Smooth muscle cell (in vitro differentiated cells): ENCODE measurements around the gene ATP8B1. TPM values are rescaled to one million over a fixed set of nuclear protein-coding genes. Genes with fewer than 3 reads are reported as not detected.
"Not testable (repeated sequence)": the region's sequence is repeated elsewhere in the genome, so short reads cannot be mapped to it uniquely, and the experiment has no call there.

Experiments
- DNase-seq: peaks from one replicate; lab custom pipeline; 2025; ENCODE audit not compliant: unreplicated experiment; lab: John Stamatoyannopoulos, UW
- H2AFZ ChIP-seq: fragments of 200-600 bp; sonication (generic); 2 replicates; pipeline ENCODE4 v1.6.0; 2016; ENCODE audit warnings: antibody characterized with exemption, low read depth, mild to moderate bottlenecking
- H3F3A ChIP-seq: fragments of 200-600 bp; sonication (generic); 2 replicates; pipeline ENCODE4 v1.6.0; 2017; ENCODE audit warnings: antibody characterized with exemption, low read depth
- H3K27ac ChIP-seq: fragments of 200-600 bp; sonication (generic); 2 replicates; pipeline ENCODE4 v1.5.1; 2016; ENCODE audit warnings: low read depth, mild to moderate bottlenecking
- H3K27me3 ChIP-seq: fragments of 200-600 bp; sonication (generic); 2 replicates; pipeline ENCODE4 v1.6.1; 2016; ENCODE audit warnings: low read depth, mild to moderate bottlenecking
- H3K36me3 ChIP-seq: fragments of 200-600 bp; sonication (generic); 2 replicates; pipeline ENCODE4 v1.5.1; 2016; ENCODE audit warnings: low read depth
- H3K4me1 ChIP-seq: fragments of 200-600 bp; sonication (generic); 2 replicates; pipeline ENCODE4 v1.5.1; 2016; ENCODE audit warnings: low read depth
- H3K4me2 ChIP-seq: fragments of 200-600 bp; sonication (generic); 2 replicates; pipeline ENCODE4 v1.6.0; 2016; ENCODE audit warnings: mild to moderate bottlenecking
- H3K4me3 ChIP-seq: fragments of 200-600 bp; sonication (generic); 2 replicates; pipeline ENCODE4 v1.5.1; 2016; ENCODE audit warnings: mild to moderate bottlenecking
- H3K79me2 ChIP-seq: fragments of 200-600 bp; sonication (generic); 2 replicates; pipeline ENCODE4 v1.6.0; 2016; ENCODE audit warnings: low read depth, mild to moderate bottlenecking
- H3K9ac ChIP-seq: fragments of 200-600 bp; sonication (generic); 2 replicates; pipeline ENCODE4 v1.6.0; 2016; ENCODE audit warnings: low read depth
- H3K9me3 ChIP-seq: fragments of 200-600 bp; sonication (generic); replicated peaks from 2 replicates; pipeline ENCODE4 v1.5.1; 2016; ENCODE audit warnings: low read depth
- H4K20me1 ChIP-seq: fragments of 200-600 bp; sonication (generic); 2 replicates; pipeline ENCODE4 v1.6.0; 2016; ENCODE audit warnings: low read depth
- WGBS: methylation state at CpG from one replicate; pipeline ENCODE4 v1.1.7; 2016; ENCODE audit warnings: low lambda C conversion rate; 5-methylcytosine and 5-hydroxymethylcytosine counted together
- polyA plus RNA-seq: library from polyadenylated mRNA; unstranded; fragments of >200 nt; fragmentation: Nextera tagmentation; extraction: Ambion mirVana; gene quantifications from 2 replicates; pipeline ENCODE4 v1.2.1, GENCODE V29; 2016
- total RNA-seq: library from RNA; depleted of rRNA; stranded (reverse); fragments of >200 nt; gene quantifications from 2 replicates; pipeline ENCODE4 v1.2.3, GENCODE V29; 2014
- TF ChIP-seq, protein P1 (sequence below): fragments of 200-600 bp; sonication (generic); IDR thresholded peaks from 2 replicates; pipeline ENCODE4 v1.5.1; 2017; ENCODE audit warnings: borderline replicate concordance, mild to moderate bottlenecking, antibody characterized with exemption; ENCODE audit not compliant: insufficient read depth, poor library complexity, severe bottlenecking

ATP8B1 gene
- total RNA-seq (1.9 and 6.1 TPM in 2 replicates), polyA plus RNA-seq (1.0 and 1.1 TPM in 2 replicates)

DNA sequence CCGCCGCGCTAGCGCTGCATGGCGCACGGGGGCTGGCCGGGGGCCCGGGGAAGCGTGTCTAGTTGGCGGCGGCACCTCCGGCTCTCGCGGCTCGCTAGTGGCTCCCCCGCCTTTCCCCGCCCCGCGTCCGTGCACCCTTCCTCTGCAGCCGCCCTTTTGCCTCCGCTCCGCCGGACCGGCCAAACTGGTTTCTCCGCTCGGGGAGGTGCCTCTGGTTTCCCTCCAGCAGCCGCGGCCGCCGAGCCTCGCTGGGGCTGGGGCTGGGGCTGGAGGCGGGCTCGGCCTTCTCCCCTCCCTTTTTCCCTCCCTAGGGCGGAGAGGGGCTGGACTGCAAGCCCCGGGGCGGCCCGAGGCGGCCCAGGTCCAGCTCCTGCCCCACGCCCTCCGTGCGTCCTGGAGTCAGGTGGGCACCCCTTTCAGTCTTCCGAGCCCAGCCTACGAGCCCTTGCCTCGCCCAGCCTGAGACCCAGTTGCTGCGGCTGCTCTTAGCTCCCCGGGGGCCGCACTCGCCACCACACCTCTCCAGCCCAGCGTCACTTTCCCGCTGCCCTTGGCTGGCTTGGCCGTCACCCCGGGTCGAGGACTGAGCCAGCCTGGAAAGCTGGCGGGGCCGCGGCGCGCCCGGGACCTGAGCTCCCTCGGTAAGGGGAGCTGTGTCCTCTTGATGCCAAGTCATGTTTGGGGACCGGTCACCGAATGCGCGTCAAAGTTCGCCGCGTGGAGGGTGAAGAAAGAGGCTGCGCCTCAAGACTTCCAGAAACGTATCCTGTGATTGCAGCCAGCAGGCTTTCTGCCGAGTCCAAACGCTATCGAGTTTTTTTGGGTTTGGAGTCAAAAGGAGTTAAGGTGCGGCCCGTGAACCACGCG is at the start of gene ATP8B1:
Gene ATP8B1, minus strand, starts transcription at position 213 of the 867 bp plus-strand sequence. CDS start 71,508 bp downstream, outside the sequence.
- H3K27ac ChIP-seq = no peak within 1 kb of the TSS
- no peaks in the 10 kb centered on the region for H4K20me1 ChIP-seq
- H3K4me2 ChIP-seq = peak within 1 kb of the TSS; percentile 95
- H2AFZ ChIP-seq = peak within 1 kb of the TSS; percentile 84
- H3K4me1 ChIP-seq = peaks cover 10% of the 10 kb centered on the region
- no peak within 1 kb of the TSS for H3K9ac ChIP-seq
- H3K4me3 ChIP-seq = peak within 1 kb of the TSS; percentile 66
- WGBS = 4% methylated on average over 54 of the region's 77 CpGs
- H3K79me2 ChIP-seq = no peaks in the 10 kb centered on the region
- H3K36me3 ChIP-seq = no peaks in the 10 kb centered on the region
- H3K9me3 ChIP-seq = no peaks in the 10 kb centered on the region
- TF ChIP-seq, protein P1, sequence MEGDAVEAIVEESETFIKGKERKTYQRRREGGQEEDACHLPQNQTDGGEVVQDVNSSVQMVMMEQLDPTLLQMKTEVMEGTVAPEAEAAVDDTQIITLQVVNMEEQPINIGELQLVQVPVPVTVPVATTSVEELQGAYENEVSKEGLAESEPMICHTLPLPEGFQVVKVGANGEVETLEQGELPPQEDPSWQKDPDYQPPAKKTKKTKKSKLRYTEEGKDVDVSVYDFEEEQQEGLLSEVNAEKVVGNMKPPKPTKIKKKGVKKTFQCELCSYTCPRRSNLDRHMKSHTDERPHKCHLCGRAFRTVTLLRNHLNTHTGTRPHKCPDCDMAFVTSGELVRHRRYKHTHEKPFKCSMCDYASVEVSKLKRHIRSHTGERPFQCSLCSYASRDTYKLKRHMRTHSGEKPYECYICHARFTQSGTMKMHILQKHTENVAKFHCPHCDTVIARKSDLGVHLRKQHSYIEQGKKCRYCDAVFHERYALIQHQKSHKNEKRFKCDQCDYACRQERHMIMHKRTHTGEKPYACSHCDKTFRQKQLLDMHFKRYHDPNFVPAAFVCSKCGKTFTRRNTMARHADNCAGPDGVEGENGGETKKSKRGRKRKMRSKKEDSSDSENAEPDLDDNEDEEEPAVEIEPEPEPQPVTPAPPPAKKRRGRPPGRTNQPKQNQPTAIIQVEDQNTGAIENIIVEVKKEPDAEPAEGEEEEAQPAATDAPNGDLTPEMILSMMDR = no peak
- H3K27me3 ChIP-seq = peaks cover 63% of the 10 kb centered on the region
- DNase-seq = peak; percentile 26
- H3F3A ChIP-seq = no peaks in the 10 kb centered on the region

- TF ChIP-seq, protein P1 = no peak
- H2AFZ ChIP-seq = no peak overlapping the region
- H3K27me3 ChIP-seq = peaks cover 16% of the 10 kb centered on the region
- H3F3A ChIP-seq = no peaks in the 10 kb centered on the region
- H4K20me1 ChIP-seq = no peaks in the 10 kb centered on the region
- DNase-seq = no peak
- no peaks in the 10 kb centered on the region for H3K9me3 ChIP-seq
- H3K36me3 ChIP-seq = no peaks in the 10 kb centered on the region
- no peak overlapping the region for H3K9ac ChIP-seq
- WGBS = 69% methylated on average over 3 of the region's 3 CpGs
- H3K27ac ChIP-seq = no peak overlapping the region
- H3K79me2 ChIP-seq = no peaks in the 10 kb centered on the region
- no peak overlapping the region for H3K4me2 ChIP-seq
- H3K4me3 ChIP-seq = no peak overlapping the region
- peaks cover 5% of the 10 kb centered on the region for H3K4me1 ChIP-seq
Observed at GRCh38 chr18:57850063-57850462, 46.9 kb upstream of the ATP8B1 start.

DNA sequence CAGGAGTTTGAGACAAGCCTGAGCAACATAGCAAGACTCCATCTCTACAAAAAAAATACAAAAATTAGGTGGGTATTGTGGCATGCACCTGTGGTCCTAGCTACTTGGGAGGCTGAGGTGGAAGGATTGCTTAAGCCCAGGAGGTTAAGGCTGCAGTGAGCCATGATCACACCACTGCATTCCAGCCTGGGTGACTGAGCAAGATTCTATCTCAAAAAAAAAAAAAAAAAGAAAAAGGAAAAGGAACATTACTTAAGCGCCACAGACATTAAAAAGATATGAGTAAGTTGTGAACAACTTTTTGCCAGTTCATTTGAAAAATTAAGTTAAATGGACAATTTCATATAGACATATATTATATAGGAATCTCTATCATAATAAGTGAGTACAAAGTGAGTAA is 45.3 kb upstream of the ATP8B1 start:
- not testable (repeated sequence) for H3K79me2 ChIP-seq, H3K9me3 ChIP-seq, H3K36me3 ChIP-seq, H3K4me2 ChIP-seq, H3F3A ChIP-seq, H3K4me3 ChIP-seq, H4K20me1 ChIP-seq, H3K27ac ChIP-seq, H2AFZ ChIP-seq, H3K4me1 ChIP-seq, H3K27me3 ChIP-seq, DNase-seq, H3K9ac ChIP-seq
- WGBS = 52% methylated on average over 1 of the region's 1 CpG

- not testable (repeated sequence) for H3K4me1 ChIP-seq, H3K4me3 ChIP-seq, H3K79me2 ChIP-seq, H3K4me2 ChIP-seq, H3K36me3 ChIP-seq, DNase-seq, H3K27ac ChIP-seq, H3K9me3 ChIP-seq, H3K9ac ChIP-seq, H4K20me1 ChIP-seq, H3K27me3 ChIP-seq, H2AFZ ChIP-seq, H3F3A ChIP-seq
- 87% methylated on average over 2 of the region's 2 CpGs for WGBS
Observed at GRCh38 chr18:57847431-57847830, 44.3 kb upstream of the ATP8B1 start.
